Stimulated activated CD8-positive, alpha-beta memory T cell treated with anti-CD3 and anti-CD28 coated beads, Interleukin-12 subunit alpha, Interleukin-12 subunit beta, amount 100 ng/mL, for 4 hours (primary cell): Measurements from ENCODE around the gene EGFL7.

Source experiments
- DNase-seq: peaks from one replicate; pipeline ENCODE4 v3.0.0-alpha.2; 2020; ENCODE audit warnings: low read depth

The EGFL7 gene

DNA sequence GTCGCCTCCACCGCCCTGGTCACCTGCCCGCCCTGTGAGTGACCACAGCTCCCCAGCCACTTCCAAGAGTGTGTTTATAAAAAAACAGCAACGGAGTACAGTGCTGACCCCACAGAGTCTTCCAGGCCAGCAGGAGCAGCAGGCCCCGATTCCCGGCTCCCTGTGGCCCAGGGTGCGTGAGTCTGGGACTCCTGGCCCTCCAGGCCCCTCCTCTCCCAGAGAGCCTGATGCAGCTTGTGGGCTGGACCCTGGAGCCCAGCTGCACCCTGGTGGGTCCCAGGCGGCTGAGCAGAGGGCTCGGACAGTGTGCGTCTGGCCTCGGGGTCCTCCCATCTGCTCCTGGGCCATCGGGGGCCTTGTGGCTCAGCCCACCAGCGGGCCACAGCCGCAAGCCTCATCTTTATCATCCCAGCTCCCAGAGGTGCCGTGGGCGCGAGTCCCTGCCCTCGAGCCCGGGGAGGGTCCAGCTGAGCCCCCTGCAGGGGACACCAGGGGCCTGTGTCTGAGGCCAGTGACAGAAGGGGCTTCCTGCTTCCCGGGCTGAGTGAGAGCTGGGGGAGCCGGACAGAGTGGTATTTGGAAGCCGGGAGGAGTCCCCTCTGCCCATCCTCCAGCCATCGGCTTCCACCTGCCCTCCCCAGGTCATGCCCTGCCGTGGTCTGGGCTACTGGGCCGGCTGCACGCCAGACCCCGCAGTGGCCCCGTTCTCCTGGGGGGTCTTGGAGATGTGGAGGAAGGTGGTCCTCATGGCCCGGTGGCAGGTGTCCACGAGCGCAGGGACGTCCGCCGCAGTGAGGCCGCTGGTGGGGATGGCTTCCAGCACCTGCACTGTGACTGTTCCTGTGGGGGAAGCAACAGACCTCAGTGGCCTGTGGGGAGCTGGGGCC, 10.6 kb downstream of the EGFL7 start:
- DNase-seq, result no peak

DNA sequence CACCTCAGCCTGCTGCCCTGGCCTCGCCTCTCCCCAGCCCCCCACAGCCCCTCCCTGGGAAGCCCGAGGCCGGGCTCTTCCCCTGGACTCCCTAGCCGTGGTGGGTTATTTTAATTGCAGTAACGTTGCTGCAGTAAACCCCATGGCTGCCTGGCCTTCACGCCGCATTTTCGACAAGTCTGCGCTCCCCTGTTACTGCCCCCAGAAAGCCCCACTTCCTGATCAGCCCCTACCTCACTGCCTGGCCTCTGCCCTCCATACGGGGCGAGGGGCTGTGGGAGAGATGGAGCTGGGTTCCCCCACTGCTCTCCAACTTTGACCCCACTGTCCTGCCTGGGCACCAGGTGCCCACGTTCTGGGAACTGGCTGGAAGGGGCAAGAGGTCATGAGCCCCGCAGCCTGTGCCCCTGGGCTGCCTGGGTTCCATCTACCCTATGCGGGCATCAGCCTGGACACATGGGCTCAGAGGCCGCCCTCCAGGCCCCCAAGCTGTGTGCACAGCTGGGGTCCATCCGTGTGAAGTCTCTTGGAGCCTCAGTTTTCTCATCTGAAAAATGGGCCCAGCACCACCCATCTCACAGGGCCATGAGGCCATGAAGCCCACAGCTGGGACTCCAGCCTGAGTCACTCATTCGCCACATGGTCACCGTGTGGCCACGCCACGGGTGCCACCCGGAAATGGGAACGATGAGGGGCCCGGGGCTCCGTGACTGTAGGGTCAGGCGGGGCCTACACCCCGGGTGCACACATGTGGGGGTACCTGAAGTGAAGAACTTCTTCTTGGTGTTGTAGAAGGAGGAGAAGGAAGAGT, 11.5 kb downstream of the EGFL7 start:
- no peak for DNase-seq

DNA sequence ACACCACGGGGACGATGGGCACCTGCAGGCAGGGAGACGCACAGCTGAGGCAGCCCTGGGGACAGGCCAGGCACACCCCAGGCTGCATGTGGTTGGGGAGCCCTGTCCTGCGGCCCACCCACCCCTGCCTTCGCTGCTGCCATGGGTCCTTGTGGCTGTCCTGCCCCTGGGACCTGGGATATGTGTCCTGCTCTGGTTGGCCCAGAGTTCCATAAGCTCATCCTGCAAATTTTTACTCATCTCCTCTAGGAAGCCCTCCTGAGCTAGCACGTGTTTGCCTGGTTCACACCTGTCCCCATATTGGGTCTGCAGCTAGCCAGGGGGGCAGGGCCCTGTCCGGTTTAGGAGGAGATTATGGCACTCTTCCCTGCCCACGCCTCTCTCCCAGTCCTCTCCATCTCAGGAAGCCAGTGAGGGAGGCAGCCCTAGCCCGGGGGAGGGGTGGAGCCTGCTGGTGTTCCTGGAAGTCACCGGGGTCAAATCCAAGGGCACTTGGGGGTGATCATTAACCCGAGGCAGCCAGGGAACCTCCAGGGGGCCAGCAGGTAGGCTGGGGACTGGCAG, 12.2 kb downstream of the EGFL7 start:
- DNase-seq, result no peak

DNA sequence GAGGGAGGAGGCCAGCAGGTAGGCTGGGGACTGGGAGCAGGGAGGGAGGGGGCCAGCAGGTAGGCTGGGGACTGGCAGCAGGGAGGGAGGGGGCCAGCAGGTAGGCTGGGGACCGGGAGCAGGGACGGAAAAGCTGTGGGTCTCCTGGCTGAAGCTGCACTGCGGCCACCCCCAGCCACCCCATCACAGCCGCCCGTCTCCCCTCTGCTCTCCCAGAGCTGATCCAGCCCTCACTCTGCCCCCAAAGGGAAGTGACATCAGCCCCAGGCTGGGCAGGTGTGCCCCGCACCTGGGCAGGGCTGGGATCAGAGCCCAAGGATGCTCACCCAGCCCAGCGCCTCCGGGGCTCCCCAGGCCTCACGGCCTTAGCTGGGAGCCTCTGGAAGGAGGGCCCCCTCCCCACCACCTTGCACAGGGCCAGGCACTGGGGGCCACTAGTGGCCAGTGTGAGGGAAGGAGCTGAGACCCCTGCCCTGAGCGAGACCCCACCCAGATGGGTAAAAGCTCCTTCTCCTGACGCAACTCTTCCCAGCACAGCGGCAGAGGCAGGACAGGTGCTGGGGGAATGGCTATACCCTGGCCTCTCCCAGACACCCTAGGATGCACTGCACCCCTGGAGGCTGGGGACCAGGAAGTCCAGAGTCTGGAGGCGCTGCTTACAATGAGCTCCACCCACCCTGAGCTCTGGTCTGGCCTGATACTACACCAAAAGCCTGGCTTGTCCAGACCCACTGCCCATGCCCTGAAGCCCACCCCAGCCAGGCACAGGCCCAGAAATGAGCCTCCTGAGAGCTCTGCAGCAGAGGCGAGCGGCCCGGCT, 13.0 kb downstream of the EGFL7 start:
- no peak for DNase-seq

DNA sequence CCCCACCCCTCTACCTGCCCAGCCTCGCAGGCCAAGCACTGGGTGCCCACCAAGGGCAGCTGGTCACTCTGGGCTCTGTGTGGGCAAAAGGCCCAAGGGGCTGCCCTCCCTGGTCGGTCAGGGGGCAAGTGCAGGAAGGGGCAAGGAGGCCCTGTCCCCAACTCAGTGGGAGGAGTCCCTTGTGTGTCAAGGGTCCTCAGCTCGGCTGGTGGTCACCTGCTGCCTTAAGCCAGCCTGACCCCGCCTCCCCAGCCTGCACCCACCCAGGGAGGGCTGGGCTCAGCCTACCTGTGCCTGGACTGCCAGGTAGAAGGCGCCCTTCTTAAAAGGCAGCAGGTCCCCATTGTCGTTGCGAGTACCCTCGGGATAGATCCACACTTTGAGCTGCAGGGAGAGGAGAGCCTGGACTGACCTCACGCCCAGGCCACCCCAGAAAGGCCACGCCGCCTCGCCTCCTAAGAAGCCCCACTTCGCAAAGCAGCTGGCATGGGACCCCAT, 13.6 kb downstream of the EGFL7 start:
- no peak for DNase-seq

DNA sequence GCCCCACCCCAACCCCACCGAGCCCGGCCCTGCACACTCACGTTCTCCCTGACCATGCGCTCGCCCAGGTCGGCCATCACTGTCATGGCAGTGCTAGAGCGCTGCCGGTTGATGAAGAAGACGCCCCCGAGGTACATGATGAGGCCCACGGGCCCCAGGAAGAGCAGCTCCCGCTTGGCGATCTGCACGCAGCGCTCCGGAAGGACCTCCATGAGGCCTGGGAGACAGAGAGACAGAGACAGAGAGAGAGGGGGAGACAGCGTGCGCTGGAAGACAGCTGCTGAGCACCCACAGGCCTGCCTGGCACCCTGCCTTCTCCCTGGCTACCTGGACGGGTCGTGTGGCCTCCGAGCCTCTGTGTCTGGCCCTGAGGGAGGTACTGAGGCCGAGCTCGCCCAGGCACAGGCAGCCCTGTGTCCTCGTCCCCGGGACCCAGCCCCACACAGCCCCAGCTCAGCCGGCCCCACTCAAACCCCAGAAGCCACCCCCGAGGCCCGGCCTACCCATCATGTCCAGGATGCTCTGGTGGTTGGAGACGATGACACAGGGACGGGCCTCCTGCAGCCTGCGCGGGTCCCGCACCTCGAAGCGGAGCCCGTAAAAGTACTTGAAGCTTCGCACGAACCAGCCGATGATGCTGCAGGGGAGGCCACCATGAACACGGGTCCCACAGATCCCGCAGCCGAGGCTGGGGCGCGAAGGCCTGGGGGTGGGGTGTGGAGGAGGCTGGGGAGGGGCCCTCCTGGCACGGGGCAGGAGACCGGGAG, 14.4 kb downstream of the EGFL7 start:
- no peak for DNase-seq

- DNase-seq, result no peak
Measured at GRCh38 chr9:136678034-136678433, 15.3 kb downstream of the EGFL7 start.

- no peak for DNase-seq
Measured at GRCh38 chr9:136678624-136679023, 15.9 kb downstream of the EGFL7 start.

- DNase-seq, result no peak
Measured at GRCh38 chr9:136679431-136679941, 16.8 kb downstream of the EGFL7 start.

DNA sequence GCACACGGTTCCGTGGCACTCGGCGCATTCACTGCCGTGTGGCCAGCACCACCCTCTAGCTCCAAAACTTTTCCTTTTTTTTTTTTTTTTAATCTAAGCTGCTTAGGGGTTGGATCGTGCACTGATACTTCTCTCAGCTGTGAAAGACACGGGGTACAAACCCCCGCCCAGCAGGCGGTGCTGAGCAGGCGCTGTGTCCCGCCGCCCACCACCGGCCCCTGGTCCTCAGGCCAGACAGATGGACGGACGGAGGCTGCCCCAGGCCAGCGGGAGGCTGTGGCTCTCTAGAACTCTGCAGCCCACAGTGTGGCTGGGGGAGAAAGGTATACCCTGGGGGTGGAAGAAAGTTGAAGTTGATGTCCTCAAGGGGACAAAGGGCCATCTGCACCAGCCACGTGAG, 18.3 kb downstream of the EGFL7 start:
- no peak for DNase-seq

- no peak for DNase-seq
Measured at GRCh38 chr9:136681945-136682699, 19.4 kb downstream of the EGFL7 start.

GRCh38 chr9:136682710-136683109, 20.0 kb downstream of the EGFL7 start:
- DNase-seq, result no peak

DNA sequence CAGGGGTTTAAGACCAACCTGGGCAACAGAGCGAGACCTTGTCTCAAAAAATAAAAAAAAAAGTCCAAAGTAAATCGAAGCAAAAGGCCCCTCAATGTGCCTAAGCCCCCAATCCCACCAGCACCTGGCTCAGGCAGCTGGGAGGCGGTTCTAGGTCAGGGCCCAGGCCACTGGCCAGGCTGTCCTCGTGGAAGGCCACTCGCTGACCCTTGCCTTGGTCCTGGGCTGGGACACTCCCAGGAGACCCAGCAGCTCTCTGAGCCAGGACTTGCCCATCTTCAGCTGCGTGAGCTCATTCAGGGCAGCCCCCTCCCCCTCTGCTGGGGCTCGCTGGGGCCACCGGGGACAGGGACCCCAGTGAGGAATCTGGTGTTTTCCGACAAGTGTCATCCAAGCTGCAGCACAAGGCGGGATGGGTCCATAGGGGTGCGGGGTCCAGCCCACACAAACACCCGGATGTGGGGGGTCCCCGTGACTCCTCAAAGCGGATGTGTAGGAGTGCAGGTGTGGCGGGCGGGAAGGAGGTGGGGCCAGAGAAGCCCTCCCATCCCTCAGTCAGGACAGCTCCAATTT, 20.5 kb downstream of the EGFL7 start:
- no peak for DNase-seq

- no peak for DNase-seq
Measured at GRCh38 chr9:136683755-136684154, 21.0 kb downstream of the EGFL7 start.

- no peak for DNase-seq
Measured at GRCh38 chr9:136684339-136684738, 21.6 kb downstream of the EGFL7 start.

- DNase-seq, result no peak
Measured at GRCh38 chr9:136684799-136685198, 22.1 kb downstream of the EGFL7 start.

DNA sequence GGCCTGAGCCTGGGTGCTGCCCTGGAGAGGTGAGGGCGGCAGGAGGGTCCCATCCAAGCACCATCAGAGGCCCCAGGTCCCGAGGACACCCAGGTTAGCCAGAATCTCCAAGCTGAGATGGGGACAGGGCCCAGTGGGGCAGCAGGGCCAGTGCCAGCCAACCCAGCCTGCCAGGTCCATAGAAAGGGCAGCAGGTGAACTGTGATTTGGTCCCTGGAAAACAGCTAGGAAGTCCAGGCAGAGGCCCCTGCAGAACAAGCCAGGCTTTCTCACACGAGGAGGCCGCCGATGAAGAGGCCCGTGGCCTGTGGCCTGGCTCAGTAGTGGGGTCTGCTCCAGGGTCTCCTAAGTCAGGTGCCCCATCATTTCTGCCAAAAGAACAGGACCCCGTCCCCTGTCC, 22.5 kb downstream of the EGFL7 start:
- no peak for DNase-seq

- no peak for DNase-seq
Measured at GRCh38 chr9:136685790-136686533, 23.2 kb downstream of the EGFL7 start.

GRCh38 chr9:136686534-136686793, 23.7 kb downstream of the EGFL7 start:
- DNase-seq, result no peak
